ENCODE results near the gene OSBP2.

DNA sequence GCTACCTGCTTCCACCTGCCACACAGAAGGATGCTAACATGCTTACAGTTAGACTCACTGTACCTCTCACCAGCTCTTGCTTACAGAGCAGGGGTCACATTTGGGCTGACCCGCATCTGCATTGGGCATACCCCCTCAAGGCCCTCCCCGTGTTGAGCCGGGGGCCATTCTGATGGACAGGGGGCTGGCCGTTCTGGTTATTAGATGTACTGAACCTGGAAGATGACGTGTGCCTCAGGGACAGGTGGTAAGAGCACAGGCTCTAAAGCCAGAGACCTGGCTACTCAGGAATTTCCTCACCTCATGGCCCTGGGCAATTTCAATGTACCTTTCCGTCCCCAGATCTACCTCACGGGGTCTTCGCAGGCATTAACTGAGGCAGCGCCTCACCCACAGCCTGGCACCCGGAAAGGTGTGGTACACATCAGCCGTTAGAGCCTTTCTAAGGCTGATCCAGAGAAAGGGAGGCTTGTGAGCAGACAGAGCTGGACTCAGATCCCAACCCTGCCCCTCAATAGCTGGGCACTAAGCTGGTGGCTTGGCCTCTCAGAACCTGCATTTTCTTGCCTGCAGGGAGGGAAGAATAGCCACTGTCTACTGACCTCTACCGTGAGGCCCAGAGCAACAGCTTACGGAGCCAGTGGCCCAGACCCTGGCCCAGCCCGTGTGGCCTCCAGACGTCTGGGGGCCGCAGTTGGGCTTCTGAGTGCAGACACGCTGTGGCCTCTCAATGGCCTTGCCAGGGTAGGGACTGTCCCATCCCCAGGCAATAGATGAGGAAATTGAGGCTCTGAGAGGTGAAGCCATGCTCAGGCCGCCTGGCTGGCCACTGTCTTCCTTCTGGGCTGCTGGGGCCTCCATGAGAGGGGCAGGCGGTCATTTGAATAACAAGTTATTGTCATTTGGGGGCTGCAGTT, 173.3 kb downstream of the OSBP2 start:
- no peak for TF ChIP-seq TAF1 (IDR thresholded peaks at IDR 0.05; ENCODE audit: borderline replicate concordance, insufficient read depth, low read length)
- no peak for TF ChIP-seq POLR2AphosphoS5 (IDR thresholded peaks at IDR 0.05; ENCODE audit: low read depth, low read length)
- TF ChIP-seq SIN3A (IDR thresholded peaks at IDR 0.05; ENCODE audit: borderline replicate concordance, insufficient read depth, low read length): no peak
- TF ChIP-seq REST (IDR thresholded peaks at IDR 0.05; ENCODE audit: insufficient read depth in 1 of 2, low read depth in 2 of 2, low read length in 2 of 2): no peak

Data from PFSK-1 (cell line).